PC-9 (cell line): ENCODE measurements around the gene MPV17.

Source experiments
- EZH2 ChIP-seq: fragments of 200-600 bp; sonication (generic); IDR thresholded peaks from 2 replicates; pipeline ENCODE4 v1.8.0; 2017; ENCODE audit warnings: antibody characterized with exemption, low read depth
- TF ChIP-seq, protein P1 (sequence below): fragments of 200-600 bp; sonication (generic); conservative IDR thresholded peaks from 2 replicates; pipeline ENCODE4 v1.6.1; 2017; ENCODE audit warnings: mixed run types, antibody characterized with exemption, mild to moderate bottlenecking, moderate library complexity

DNA sequence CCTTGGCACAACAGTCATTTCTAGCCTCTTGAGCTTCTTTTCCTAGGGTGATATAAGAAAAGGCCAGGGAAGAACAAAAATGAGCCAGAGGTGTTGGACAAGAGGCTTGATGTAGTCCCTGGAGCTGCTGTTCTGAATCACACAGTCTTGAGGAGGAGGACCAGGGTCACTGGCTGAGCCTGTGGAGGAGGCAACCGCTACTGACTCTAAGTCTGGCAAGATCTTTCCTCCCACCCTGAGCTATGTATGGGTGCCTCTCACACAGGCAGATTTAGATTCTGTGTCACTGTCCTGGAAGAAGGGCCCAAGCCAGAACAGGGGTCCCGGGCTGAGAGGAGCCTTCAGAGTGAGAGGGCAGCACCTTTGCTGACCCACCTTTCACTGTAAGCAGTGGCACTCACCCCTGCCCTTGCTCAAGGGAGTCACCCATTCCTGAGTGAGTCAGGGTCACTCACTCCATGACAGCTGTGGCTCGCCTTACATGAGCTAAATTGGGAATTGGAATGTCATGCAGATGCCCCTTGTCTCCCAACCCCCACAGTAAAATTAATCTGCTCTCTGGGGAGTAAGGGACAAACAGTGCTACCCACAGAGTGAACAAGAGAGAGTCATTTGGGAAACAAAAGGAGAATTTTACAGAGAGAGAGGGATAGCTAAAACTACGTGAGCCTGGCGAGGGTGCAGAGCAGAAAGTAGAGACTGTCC lies 40.9 kb downstream of the MPV17 start, which contains the start of gene TRIM54:
- TF ChIP-seq, protein P1, sequence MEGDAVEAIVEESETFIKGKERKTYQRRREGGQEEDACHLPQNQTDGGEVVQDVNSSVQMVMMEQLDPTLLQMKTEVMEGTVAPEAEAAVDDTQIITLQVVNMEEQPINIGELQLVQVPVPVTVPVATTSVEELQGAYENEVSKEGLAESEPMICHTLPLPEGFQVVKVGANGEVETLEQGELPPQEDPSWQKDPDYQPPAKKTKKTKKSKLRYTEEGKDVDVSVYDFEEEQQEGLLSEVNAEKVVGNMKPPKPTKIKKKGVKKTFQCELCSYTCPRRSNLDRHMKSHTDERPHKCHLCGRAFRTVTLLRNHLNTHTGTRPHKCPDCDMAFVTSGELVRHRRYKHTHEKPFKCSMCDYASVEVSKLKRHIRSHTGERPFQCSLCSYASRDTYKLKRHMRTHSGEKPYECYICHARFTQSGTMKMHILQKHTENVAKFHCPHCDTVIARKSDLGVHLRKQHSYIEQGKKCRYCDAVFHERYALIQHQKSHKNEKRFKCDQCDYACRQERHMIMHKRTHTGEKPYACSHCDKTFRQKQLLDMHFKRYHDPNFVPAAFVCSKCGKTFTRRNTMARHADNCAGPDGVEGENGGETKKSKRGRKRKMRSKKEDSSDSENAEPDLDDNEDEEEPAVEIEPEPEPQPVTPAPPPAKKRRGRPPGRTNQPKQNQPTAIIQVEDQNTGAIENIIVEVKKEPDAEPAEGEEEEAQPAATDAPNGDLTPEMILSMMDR, result no peak
- TF ChIP-seq EZH2, result no peak
